ENCODE data around the gene SMYD3.

DNA sequence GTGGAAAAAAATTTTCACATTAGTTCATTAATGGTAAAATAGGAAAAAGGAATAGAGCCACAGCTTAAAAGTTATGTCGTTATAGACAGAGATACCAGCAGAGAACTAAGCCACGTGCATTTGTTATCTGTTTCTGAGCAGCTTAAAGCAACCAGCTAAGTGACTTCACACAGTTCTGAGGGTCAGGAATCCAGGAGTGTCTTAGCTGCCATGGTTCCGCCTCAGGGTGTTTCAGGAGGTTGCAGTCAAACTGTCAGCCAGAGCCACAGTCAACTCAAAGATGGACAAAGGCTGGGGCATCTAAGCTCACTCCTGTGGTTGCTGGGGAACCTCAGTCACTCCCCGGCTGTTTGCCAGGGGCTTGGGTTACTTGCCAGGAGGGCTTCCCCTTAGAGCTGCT is 515.8 kb downstream of the SMYD3 start:
- TF ChIP-seq, protein P1, sequence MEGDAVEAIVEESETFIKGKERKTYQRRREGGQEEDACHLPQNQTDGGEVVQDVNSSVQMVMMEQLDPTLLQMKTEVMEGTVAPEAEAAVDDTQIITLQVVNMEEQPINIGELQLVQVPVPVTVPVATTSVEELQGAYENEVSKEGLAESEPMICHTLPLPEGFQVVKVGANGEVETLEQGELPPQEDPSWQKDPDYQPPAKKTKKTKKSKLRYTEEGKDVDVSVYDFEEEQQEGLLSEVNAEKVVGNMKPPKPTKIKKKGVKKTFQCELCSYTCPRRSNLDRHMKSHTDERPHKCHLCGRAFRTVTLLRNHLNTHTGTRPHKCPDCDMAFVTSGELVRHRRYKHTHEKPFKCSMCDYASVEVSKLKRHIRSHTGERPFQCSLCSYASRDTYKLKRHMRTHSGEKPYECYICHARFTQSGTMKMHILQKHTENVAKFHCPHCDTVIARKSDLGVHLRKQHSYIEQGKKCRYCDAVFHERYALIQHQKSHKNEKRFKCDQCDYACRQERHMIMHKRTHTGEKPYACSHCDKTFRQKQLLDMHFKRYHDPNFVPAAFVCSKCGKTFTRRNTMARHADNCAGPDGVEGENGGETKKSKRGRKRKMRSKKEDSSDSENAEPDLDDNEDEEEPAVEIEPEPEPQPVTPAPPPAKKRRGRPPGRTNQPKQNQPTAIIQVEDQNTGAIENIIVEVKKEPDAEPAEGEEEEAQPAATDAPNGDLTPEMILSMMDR (IDR thresholded peaks at IDR 0.05), result no peak
- TF ChIP-seq POLR2AphosphoS5 (IDR thresholded peaks at IDR 0.05; ENCODE audit: low read depth, low read length), result no peak

Data from Panc1 (cell line).